SK-N-MC (cell line): ENCODE results near the gene TBC1D9B.

Experiments
- EZH2 ChIP-seq: fragments of 200-600 bp; sonication (generic); IDR thresholded peaks from one replicate; pipeline ENCODE4 v1.6.1; 2017; ENCODE audit warnings: antibody characterized with exemption
- POLR2AphosphoS5 ChIP-seq: IDR thresholded peaks from 2 replicates; pipeline ENCODE4 v1.6.1; 2012; ENCODE audit warnings: mild to moderate bottlenecking, low read depth, low read length, borderline replicate concordance

DNA sequence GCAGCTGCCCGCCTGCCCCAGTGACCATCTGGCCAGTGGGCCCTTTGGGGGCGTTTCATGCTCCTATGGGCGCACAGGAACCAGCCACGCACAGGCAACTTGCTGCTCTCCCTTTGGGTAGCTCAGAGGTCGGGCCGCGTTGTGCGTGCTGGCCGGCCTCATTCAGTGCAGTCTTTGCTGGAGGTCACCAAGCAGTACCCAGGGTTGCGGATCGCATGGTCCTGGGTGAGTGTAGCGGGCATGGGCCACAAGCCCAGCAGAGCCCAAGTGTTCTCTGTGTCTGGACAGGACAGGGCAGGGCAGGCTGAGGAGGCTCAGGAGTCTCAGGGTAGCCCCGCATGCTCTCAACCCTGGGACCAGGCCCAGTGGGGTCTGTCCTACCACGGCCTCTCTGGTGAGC, 39.2 kb downstream of the TBC1D9B start:
- TF ChIP-seq EZH2 (no peak), POLR2AphosphoS5 (no peak)
